Naive thymus-derived CD8-positive, alpha-beta T cell (primary cell): ENCODE measurements around the gene CACNB2. TPM values are rescaled to one million over a fixed set of nuclear protein-coding genes. Genes with fewer than 3 reads are reported as not detected.

Experiments
- ATAC-seq, 2 donors: fragments of 150-1000 bp; cut with Tn5 transposase in 1 of 2; sonication (Bioruptor Pico), chemical (Tn5 transposase) in 1 of 2; 1 replicate in 1 of 2; 2 replicates in 1 of 2; pipeline ENCODE4 v1.10.0; 2021; ENCODE audit warnings: mild to moderate bottlenecking in 2 of 2, moderate library complexity in 2 of 2
- POLR2A ChIA-PET: fragments of 350-600 bp; sonication (Branson Sonifier 250); formaldehyde crosslinking; loops from one replicate; lab custom pipeline; 2021; ENCODE audit warnings: antibody characterized with exemption; lab: Charles Lee
- DNase-seq, 10 donors: peaks; one replicate each; pipeline versions ENCODE4 v3.0.0 to v3.0.0-alpha.2; 2020 to 2022
- H3K27ac Mint-ChIP-seq, 10 donors: one replicate each; pipeline ENCODE4 v1.8.0; 2020 to 2022; ENCODE audit warnings: mild to moderate bottlenecking in 10 of 10, mixed read lengths in 10 of 10, moderate library complexity in 4 of 10, inconsistent platforms in 1 of 10
- H3K27me3 Mint-ChIP-seq, 5 donors: one replicate each; pipeline ENCODE4 v1.8.0; 2021 to 2022; ENCODE audit warnings: mixed read lengths in 5 of 5
- H3K36me3 Mint-ChIP-seq, 3 donors: one replicate each; pipeline ENCODE4 v1.8.0; 2020 to 2022; ENCODE audit warnings: mixed read lengths in 3 of 3, mild to moderate bottlenecking in 2 of 3, inconsistent platforms in 1 of 3
- H3K4me1 Mint-ChIP-seq, 4 donors: one replicate each; pipeline ENCODE4 v1.8.0; 2021 to 2022; ENCODE audit warnings: mixed read lengths in 4 of 4
- H3K4me3 Mint-ChIP-seq, 10 donors: one replicate each; pipeline ENCODE4 v1.8.0; 2020 to 2022; ENCODE audit warnings: mild to moderate bottlenecking in 10 of 10, mixed read lengths in 10 of 10, moderate library complexity in 6 of 10, inconsistent platforms in 1 of 10
- H3K9me3 Mint-ChIP-seq, 9 donors: one replicate each; pipeline ENCODE4 v1.8.0; 2020 to 2022; ENCODE audit warnings: mixed read lengths in 9 of 9, mild to moderate bottlenecking in 3 of 9, inconsistent platforms in 1 of 9, moderate library complexity in 1 of 9
- polyA plus RNA-seq, 3 donors: library from polyadenylated mRNA; unstranded; fragments of 300-500 nt; fragmentation: Illumina TruSeq; gene quantifications; one replicate each; pipeline ENCODE4 v1.2.3, GENCODE V29; 2021
- total RNA-seq, 8 experiments: library from RNA in 2 of 8; stranded (reverse) in 2 of 8; gene quantifications; one replicate each; pipeline ENCODE4 v1.2.3 and lab custom pipeline; 2021 to 2026

The CACNB2 gene
- total RNA-seq: not detected
- under 1 TPM; 0.13 to 0.27 (median 0.17) TPM for polyA plus RNA-seq
- 0 to 0.26 (median 0) reads per million in 6 experiments for total RNA-seq (lab: John Stamatoyannopoulos, UW)

DNA sequence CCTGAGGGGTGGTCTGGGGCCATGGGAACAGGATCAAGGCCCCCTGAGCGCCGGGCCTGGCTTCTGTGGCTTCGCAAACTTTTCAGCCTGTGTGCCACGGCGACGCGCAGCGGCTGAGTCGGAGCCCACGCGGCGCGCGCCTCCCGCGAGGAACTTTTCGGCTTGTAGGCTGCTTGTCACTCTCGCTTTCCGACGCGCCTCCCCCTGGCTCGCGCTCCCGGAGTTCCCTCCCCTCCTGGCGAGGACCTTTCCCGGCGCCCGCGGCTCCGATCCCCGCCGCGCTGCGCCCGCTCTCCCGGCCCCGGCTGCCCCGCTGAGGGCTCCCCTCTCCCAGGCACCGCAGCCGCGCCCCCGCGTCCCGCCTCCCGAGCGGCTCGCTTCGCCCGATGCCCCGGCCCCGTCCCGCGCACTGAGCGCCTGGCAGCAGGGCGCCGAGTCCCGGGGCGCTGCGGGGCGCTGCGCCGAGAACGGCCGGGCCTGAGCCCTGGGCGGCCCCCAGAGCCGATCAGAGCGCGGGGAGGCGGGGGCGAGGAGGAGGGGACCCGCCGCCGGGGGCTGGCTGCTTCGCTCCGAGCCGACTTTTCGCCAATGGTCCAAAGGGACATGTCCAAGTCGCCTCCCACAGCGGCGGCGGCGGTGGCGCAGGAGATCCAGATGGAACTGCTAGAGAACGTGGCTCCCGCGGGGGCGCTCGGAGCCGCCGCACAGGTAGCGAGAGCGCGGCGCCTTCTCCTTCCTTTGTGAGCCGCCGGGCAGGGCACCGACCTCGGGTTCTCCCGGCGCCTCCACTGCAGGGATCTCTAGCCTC lies at the start of gene CACNB2:
CACNB2 (plus strand) TSS at position 276 of the 808 bp plus-strand sequence.
- peak within 1 kb of the TSS in 2 of 10 donors; percentile 18 to 36 for H3K4me3 Mint-ChIP-seq
- H3K4me1 Mint-ChIP-seq: peaks cover 0 to 4% (median under 1%) of the 10 kb centered on the region in 4 donors
- ATAC-seq (no peak), DNase-seq (no peak)
- H3K36me3 Mint-ChIP-seq: no peaks in the 10 kb centered on the region
- H3K9me3 Mint-ChIP-seq: no peaks in the 10 kb centered on the region
- H3K27me3 Mint-ChIP-seq: peaks cover 25 to 36% (median 30%) of the 10 kb centered on the region in 5 donors
- POLR2A ChIA-PET: no interaction called here
- peak within 1 kb of the TSS in 1 of 10 donors; percentile 42 for H3K27ac Mint-ChIP-seq

DNA sequence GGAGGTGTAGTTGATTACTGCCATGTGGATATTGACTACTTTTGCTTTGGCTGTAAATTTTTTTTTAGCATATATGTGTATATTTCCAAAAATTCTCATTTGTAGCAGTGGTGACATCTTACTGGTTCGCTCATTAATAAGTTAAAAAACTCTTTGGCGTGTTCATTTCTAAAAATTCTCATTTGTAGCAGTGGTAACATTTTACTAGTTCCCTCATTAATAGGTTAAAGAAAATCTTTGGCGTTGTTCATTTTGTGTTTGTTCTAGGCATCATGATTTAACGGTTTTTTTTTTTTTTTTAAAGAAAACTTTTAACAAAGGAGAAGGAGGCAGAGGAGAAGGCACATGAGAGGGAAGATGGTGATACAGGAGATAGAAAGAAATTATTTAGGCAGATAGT lies 45.9 kb upstream of the CACNB2 start:
- H3K9me3 Mint-ChIP-seq: peaks cover 0 to 8% (median 1%) of the 10 kb centered on the region in 9 donors

DNA sequence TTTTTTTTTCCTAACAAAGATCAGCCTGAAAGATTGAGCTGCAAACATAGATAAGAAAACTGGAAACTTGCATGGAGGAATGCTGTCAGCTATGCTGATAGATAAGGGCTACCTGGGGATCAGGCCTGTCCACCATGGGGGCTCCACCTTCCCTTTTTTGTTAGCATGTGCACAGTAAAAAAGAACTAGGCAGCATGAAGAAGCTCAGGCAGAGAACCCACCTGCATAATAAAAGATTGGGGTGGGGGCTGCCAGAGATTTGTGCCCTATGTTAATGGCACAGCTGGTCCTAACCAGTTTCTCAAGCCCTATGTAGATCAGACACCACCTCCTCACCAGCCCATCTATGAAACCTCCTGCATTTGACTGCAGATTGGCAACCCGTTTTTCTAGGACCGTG lies 45.4 kb upstream of the CACNB2 start:
- Mint-ChIP-seq H3K27me3 (peaks cover 0 to 3% (median 0%) of the 10 kb centered on the region in 5 donors), H3K27ac (no peak overlapping the region), H3K4me3 (no peak overlapping the region), H3K4me1 (no peaks in the 10 kb centered on the region), H3K9me3 (peaks cover 0 to 3% (median 0%) of the 10 kb centered on the region in 9 donors), H3K36me3 (no peaks in the 10 kb centered on the region)
- DNase-seq: no peak
- POLR2A ChIA-PET: no interaction called here
- ATAC-seq: no peak

More for the DNA sequence above, 45.9 kb upstream of the CACNB2 start:
- no peak overlapping the region for H3K4me3 Mint-ChIP-seq
- ATAC-seq: no peak
- no peak overlapping the region for H3K27ac Mint-ChIP-seq
- no peaks in the 10 kb centered on the region for H3K36me3 Mint-ChIP-seq
- peaks cover 0 to 3% (median 0%) of the 10 kb centered on the region in 5 donors for H3K27me3 Mint-ChIP-seq
- H3K4me1 Mint-ChIP-seq: no peaks in the 10 kb centered on the region
- POLR2A ChIA-PET: no interaction called here
- DNase-seq: no peak

DNA sequence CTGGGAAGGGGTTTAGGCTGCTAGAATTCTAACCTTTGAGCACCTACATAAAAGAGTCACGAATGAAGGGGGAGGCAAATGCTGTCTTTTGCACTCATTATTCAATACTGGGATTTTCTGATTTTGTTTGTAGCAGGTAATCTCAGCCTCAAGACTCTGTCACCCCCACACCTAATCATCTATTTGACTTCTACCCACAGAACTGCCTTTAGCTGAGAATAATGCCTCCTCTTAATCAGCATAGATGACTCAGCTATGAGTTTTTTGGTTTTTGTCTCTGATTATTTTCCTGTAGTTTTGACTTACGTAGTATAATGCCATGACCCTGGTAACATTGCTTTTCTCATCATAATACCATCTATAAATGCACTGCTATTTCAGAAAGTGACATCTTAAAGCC lies 42.7 kb upstream of the CACNB2 start:
- DNase-seq (no peak), ATAC-seq (no peak)
- H3K4me1 Mint-ChIP-seq: no peaks in the 10 kb centered on the region
- peaks cover 0 to 4% (median 3%) of the 10 kb centered on the region in 5 donors for H3K27me3 Mint-ChIP-seq
- H3K4me3 Mint-ChIP-seq: no peak overlapping the region
- no peaks in the 10 kb centered on the region for H3K9me3 Mint-ChIP-seq
- POLR2A ChIA-PET: no interaction called here
- no peaks in the 10 kb centered on the region for H3K36me3 Mint-ChIP-seq
- H3K27ac Mint-ChIP-seq: no peak overlapping the region

DNA sequence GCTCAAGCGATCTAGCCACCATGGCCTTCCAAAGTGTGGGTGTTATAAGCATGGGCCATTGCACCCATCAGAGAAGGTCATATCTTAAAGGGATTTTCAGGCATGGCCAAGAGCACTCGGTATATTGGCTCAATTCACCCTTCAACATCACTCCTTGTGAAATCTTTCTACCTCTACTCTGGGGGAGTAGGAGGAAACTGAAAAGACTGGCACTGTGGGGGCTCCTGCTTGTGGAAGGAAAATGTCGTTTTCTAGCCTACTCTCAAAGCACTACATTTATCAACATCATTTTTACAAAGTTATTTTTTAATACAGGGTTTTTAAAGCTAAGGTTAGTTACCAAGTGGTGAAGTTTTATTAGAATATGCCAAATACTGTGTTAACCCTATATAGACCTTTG lies 42.0 kb upstream of the CACNB2 start:
- no peaks in the 10 kb centered on the region for H3K9me3 Mint-ChIP-seq
- H3K4me1 Mint-ChIP-seq: no peaks in the 10 kb centered on the region
- peaks cover 0 to 4% (median 3%) of the 10 kb centered on the region in 5 donors for H3K27me3 Mint-ChIP-seq
- DNase-seq (no peak), ATAC-seq (no peak)
- POLR2A ChIA-PET: no interaction called here
- H3K27ac Mint-ChIP-seq: no peak overlapping the region
- H3K4me3 Mint-ChIP-seq: no peak overlapping the region
- no peaks in the 10 kb centered on the region for H3K36me3 Mint-ChIP-seq

DNA sequence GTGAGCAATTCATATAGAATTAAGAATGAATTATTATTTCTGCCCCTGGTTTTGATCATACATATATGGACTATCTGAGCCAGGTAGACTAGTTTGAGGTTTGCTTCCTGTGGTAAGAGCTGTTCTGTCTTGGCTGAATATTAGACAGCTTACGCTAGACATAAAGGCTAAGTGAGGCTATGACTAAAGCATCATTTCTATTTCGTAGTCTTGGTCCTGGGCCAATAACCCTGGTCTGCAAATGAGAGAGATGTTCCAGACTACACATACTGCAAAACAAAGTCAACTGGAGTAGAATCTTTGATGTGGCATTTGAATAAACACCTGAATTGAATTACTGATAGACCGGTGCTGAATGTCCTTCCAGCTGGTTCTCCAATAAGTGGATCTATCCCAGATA lies 40.8 kb upstream of the CACNB2 start:
- no peaks in the 10 kb centered on the region for H3K9me3 Mint-ChIP-seq
- POLR2A ChIA-PET: no interaction called here

DNA sequence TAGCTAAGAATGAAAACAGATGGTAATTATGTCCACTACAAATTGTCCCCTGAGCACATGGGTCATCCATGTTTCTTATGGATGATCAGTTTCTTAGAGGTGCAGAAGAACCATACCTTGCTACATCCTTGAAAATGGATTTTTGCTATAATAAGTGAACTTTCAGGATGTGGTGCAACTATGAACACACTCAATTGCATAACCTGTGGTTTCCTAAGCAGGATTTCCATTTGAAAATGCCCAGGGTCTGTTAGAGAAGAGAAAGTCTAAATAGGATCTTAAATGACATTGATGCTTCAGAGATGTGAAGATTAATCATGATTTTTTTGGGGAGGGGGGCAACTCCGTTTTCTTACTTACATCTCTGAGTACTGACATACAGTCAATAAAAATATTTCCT lies 39.6 kb upstream of the CACNB2 start:
- no peak for ATAC-seq
- no peak overlapping the region for H3K4me3 Mint-ChIP-seq

More for the DNA sequence above, 40.8 kb upstream of the CACNB2 start:
- no peak overlapping the region for H3K27ac Mint-ChIP-seq
- no peaks in the 10 kb centered on the region for H3K36me3 Mint-ChIP-seq
- peaks cover 0 to 4% (median 3%) of the 10 kb centered on the region in 5 donors for H3K27me3 Mint-ChIP-seq
- no peaks in the 10 kb centered on the region for H3K4me1 Mint-ChIP-seq
- ATAC-seq (no peak), DNase-seq (no peak)
- H3K4me3 Mint-ChIP-seq: no peak overlapping the region

DNA sequence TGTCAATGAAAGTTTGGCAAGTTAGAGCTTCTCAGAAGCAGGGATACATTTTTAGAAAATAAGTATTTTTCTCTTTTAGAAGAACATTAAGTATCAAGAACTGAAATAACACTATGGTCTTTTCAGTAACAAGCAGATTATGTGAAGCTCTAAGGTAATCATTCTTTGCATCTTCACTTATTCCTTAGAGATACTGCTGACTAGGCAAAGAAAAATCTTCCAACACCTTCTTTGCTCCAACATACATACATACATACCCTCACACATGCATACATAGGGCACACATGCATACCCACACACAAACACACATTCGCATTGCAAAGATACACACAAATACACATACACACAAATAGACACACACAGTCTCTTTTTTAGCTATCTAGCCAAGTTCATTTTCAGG lies 37.8 kb upstream of the CACNB2 start:
- DNase-seq (no peak), ATAC-seq (no peak)
- no peak overlapping the region for H3K4me3 Mint-ChIP-seq
- H3K27me3 Mint-ChIP-seq: peaks cover 0 to 4% (median 3%) of the 10 kb centered on the region in 5 donors
- no peaks in the 10 kb centered on the region for H3K4me1 Mint-ChIP-seq
- POLR2A ChIA-PET: no interaction called here
- no peaks in the 10 kb centered on the region for H3K9me3 Mint-ChIP-seq
- H3K27ac Mint-ChIP-seq: no peak overlapping the region
- no peaks in the 10 kb centered on the region for H3K36me3 Mint-ChIP-seq

More for the DNA sequence above, 39.6 kb upstream of the CACNB2 start:
- H3K27me3 Mint-ChIP-seq: peaks cover 0 to 4% (median 3%) of the 10 kb centered on the region in 5 donors
- POLR2A ChIA-PET: no interaction called here
- H3K36me3 Mint-ChIP-seq: no peaks in the 10 kb centered on the region
- DNase-seq: no peak
- H3K9me3 Mint-ChIP-seq: no peaks in the 10 kb centered on the region
- no peak overlapping the region for H3K27ac Mint-ChIP-seq
- no peaks in the 10 kb centered on the region for H3K4me1 Mint-ChIP-seq

DNA sequence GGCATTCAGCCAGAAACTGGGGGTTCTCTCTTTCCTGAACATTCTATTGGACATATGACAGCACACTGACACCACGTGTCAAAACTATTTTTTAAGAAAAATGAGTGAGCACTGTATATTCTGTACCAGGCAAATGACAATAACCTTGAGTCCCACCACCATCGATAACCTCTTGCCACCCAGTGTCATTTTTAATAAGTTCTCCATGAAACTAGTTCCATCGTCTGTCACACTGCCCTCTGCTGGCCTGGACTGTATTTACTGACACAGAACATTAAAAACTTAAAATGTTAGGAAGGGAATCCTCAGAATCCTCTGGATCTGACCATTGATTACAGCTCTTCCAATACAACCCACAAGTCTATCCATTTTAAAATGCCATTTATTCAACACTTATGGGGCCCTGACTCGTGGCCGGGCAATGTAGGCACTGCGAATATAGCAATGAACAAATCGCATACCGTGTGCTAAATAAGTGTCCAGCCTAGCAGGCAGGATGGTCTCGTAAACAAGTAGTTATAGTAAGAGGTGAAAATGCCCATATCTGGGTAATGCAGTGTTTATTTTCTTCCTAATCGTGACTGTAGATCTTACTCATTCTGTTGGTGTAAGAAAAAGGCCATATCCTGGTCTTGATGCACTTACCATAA lies 35.9 kb upstream of the CACNB2 start:
- POLR2A ChIA-PET: no interaction called here
- DNase-seq (peak in 6 of 10 donors; percentile 4 to 25 (median 6)), ATAC-seq (no peak)
- Mint-ChIP-seq H3K4me1 (no peaks in the 10 kb centered on the region), H3K27ac (no peak overlapping the region), H3K9me3 (no peaks in the 10 kb centered on the region), H3K4me3 (no peak overlapping the region), H3K27me3 (peaks cover 0 to 8% (median 3%) of the 10 kb centered on the region in 5 donors), H3K36me3 (no peaks in the 10 kb centered on the region)

DNA sequence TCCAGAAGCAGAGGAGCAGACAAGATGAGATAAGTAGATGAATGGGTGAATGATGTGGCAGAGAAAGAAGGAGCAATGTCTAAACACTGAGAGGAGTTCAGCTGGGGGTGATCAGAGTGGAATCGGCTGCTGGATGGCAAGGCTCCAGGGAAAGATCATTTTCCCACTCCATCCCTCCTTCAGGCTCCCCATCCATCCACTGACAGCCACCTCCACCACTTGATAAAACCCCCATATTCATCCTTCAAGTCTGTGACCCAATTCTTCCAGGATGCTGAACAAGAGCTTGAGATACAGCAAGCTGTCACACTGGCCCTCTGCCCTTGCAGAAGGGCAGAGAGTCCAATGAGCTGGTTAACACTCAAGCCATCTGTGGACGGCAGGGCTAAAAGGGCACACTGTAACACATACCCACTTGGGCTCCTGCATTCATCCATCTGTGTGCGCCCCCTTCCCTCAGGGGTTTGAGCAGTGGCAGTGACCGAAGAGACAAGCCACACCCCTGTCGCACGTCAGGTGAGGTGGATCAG lies 30.8 kb upstream of the CACNB2 start:
- POLR2A ChIA-PET: no interaction called here
- H3K27me3 Mint-ChIP-seq: peaks cover 0 to 4% (median 0%) of the 10 kb centered on the region in 5 donors
- ATAC-seq: no peak

DNA sequence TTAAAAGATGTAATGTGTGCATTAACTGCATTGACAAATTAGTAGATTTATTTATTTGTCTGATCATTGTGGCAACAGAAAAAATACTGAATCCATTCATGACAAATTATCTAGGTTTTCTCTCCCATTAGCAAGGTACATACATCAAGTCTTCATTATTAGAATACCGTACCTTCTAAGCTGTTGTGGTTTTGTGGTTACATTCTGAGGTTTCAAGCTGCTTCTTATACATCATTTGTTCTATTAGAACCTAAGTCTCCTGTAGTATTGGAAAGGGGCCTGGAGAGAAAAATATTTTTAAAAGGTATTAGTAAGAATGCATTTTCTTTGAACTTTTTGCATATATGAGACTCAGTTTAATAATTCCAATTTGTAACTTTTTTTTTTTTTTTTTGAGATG lies 26.3 kb upstream of the CACNB2 start:
- Mint-ChIP-seq H3K27ac (no peak overlapping the region), H3K4me3 (no peak overlapping the region), H3K27me3 (peaks cover 0 to 1% (median 0%) of the 10 kb centered on the region in 5 donors), H3K9me3 (peaks cover 0 to 2% (median 0%) of the 10 kb centered on the region in 9 donors), H3K36me3 (no peaks in the 10 kb centered on the region), H3K4me1 (no peaks in the 10 kb centered on the region)
- POLR2A ChIA-PET: no interaction called here
- DNase-seq: no peak
- ATAC-seq: no peak

More for the DNA sequence above, 30.8 kb upstream of the CACNB2 start:
- Mint-ChIP-seq H3K4me3 (no peak overlapping the region), H3K36me3 (no peaks in the 10 kb centered on the region), H3K4me1 (no peaks in the 10 kb centered on the region), H3K27ac (no peak overlapping the region), H3K9me3 (no peaks in the 10 kb centered on the region)
- no peak for DNase-seq

DNA sequence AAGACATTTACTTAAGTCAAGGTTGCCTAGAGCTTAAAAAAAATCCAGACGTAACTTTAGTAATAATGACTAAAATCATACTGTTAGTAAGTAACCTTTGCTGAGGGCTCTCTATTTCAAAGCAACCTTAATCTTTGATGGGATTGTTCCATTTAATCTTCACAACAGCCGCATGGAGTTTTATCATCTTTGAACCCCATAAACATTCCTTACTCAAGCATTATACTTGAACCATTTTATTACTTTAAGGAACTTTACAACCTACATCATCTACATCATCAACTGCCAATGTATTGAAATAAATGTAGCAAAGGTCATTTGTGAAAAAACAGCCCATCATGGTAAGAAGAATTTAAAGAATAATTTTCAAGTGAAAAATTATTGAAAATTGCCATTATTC lies 22.9 kb upstream of the CACNB2 start:
- POLR2A ChIA-PET: no interaction called here
- Mint-ChIP-seq H3K4me1 (no peaks in the 10 kb centered on the region), H3K27me3 (no peaks in the 10 kb centered on the region), H3K27ac (no peak overlapping the region), H3K4me3 (no peak overlapping the region), H3K9me3 (peaks cover 0 to 4% (median 0%) of the 10 kb centered on the region in 9 donors), H3K36me3 (no peaks in the 10 kb centered on the region)
- ATAC-seq: no peak
- no peak for DNase-seq

DNA sequence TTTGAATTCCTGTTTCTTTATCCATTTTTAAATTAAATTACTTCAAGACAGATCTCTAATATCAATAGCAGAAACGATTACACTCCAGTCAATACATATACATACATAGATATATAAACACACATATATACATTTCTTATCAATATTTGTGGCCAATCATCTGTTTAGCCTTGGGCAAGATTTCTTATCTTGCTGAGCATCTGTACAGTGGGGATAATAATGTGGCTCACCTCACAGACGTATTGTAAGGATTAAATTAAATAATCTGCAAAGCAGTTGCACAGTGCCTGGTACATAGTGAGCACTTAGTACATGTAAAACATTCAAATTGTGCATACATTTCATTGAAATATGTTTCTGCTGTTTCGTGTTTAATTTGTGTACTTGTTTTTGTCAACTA lies 17.5 kb upstream of the CACNB2 start:
- no peak overlapping the region for H3K27ac Mint-ChIP-seq
- H3K4me1 Mint-ChIP-seq: no peaks in the 10 kb centered on the region
- ATAC-seq: no peak
- no peak overlapping the region for H3K4me3 Mint-ChIP-seq
- no peak for DNase-seq
- no peaks in the 10 kb centered on the region for H3K36me3 Mint-ChIP-seq
- H3K27me3 Mint-ChIP-seq: peaks cover 0 to 1% (median 0%) of the 10 kb centered on the region in 5 donors
- H3K9me3 Mint-ChIP-seq: peaks cover 0 to 4% (median 0%) of the 10 kb centered on the region in 9 donors
- POLR2A ChIA-PET: no interaction called here
